Measurements from ENCODE around the gene ADAMTS12.

ADAMTS12 gene

DNA sequence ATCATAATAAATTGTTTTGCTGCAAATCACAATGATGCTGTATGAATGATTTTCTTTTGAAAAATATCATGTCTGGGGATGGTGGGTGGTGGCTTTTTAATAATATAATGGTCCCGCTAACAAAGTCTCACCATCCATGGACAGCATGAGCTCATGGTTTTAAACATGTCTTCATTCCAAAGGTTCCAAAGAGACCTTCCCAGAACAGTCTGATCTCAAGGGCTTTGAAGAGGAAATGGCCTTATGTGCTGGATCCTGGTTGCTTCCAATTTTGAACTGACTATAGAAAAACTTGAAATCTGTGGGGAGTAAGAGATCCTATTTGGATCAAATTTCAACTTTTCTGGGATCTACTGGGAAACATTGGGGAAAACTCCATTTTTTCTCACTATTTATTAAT lies 121.8 kb downstream of the ADAMTS12 start:
- Histone ChIP-seq H3K9me3 (ENCODE audit: low read length) (no peaks in the 10 kb centered on the region), H3K27me3 (ENCODE audit: control insufficient read depth in 1 of 2, insufficient read depth in 2 of 2, low read length in 2 of 2) (no peaks in the 10 kb centered on the region), H3K4me1 (ENCODE audit: insufficient read depth, low read length) (peaks cover 15% of the 10 kb centered on the region), H3K36me3 (ENCODE audit: insufficient read depth, low read length) (no peaks in the 10 kb centered on the region), H3K27ac (ENCODE audit: low read depth, low read length) (no peak overlapping the region), H3K4me3 (ENCODE audit: low read depth in 1 of 2, low read length in 2 of 2) (no peak overlapping the region), H3K9ac (ENCODE audit: low read length) (no peak overlapping the region)

DNA sequence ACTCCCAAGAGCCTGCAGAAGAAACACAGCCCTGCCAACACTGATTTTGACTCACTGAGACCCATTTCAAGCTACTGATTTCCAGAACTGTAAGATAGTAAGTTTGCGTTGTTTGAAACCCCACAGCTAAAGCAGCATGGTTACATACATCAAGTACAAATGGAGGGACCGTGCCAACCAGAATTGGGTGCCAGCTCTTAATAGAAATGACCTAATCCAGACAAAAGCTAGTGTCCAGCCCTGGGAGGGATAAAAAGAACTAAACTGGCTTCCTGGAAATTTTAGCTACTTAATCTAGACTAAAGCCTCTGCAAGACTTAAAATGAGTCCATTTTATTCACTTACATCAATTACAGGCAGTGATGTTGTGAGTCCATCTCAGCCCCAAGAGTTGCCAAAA lies 122.6 kb downstream of the ADAMTS12 start:
- no peak overlapping the region for H3K9ac ChIP-seq (ENCODE audit: low read length)
- no peaks in the 10 kb centered on the region for H3K36me3 ChIP-seq (ENCODE audit: insufficient read depth, low read length)
- H3K9me3 ChIP-seq (ENCODE audit: low read length) = no peaks in the 10 kb centered on the region
- H3K27me3 ChIP-seq (ENCODE audit: control insufficient read depth in 1 of 2, insufficient read depth in 2 of 2, low read length in 2 of 2) = no peaks in the 10 kb centered on the region
- H3K4me1 ChIP-seq (ENCODE audit: insufficient read depth, low read length) = peaks cover 15% of the 10 kb centered on the region
- H3K27ac ChIP-seq (ENCODE audit: low read depth, low read length) = no peak overlapping the region
- no peak overlapping the region for H3K4me3 ChIP-seq (ENCODE audit: low read depth in 1 of 2, low read length in 2 of 2)

DNA sequence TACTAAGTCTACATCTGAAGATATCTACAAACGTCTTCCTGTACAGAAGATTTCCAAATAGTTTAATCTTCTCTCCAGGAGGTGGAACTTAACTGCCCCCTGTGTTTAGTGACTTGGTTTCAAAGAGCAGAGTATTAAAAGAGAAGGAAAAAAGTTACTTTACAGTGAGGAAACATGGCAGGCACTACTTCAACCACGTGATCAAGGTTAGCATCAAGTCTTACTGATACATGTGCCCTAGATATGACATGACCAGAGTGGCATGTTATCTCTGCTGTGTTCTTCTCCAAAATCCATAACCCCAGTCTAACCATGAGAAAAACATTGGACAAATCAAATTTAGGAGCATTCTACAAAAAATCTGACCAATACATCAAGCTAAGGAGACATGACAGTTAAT lies 125.8 kb downstream of the ADAMTS12 start:
- no peaks in the 10 kb centered on the region for H3K9me3 ChIP-seq (ENCODE audit: low read length)
- no peaks in the 10 kb centered on the region for H3K27me3 ChIP-seq (ENCODE audit: control insufficient read depth in 1 of 2, insufficient read depth in 2 of 2, low read length in 2 of 2)
- peaks cover 5% of the 10 kb centered on the region for H3K4me1 ChIP-seq (ENCODE audit: insufficient read depth, low read length)
- H3K36me3 ChIP-seq (ENCODE audit: insufficient read depth, low read length) = no peaks in the 10 kb centered on the region
- H3K9ac ChIP-seq (ENCODE audit: low read length) = no peak overlapping the region
- no peak overlapping the region for H3K4me3 ChIP-seq (ENCODE audit: low read depth in 1 of 2, low read length in 2 of 2)
- H3K27ac ChIP-seq (ENCODE audit: low read depth, low read length) = no peak overlapping the region

DNA sequence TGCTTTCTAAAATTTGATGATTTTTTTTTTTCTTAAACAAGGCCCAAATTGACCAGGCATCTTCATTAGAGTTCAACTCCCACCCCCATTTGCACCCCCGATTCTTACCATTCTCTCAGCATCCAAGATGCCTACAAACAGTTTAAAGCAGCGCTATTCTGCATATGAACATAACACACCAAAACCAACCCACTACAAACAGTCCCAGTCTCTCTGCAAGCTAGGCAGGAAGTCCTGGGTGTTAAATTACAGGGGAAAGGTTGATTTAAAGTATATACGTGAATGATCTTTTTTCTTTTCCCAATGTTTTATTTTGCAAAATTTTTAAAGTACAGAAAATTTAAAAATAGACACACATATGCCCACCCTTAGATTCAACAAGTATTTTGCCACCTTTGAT lies 127.0 kb downstream of the ADAMTS12 start:
- no peak overlapping the region for H3K9ac ChIP-seq (ENCODE audit: low read length)
- H3K4me1 ChIP-seq (ENCODE audit: insufficient read depth, low read length) = peaks cover 5% of the 10 kb centered on the region
- H3K4me3 ChIP-seq (ENCODE audit: low read depth in 1 of 2, low read length in 2 of 2) = no peak overlapping the region
- H3K27ac ChIP-seq (ENCODE audit: low read depth, low read length) = no peak overlapping the region
- H3K9me3 ChIP-seq (ENCODE audit: low read length) = no peaks in the 10 kb centered on the region
- H3K27me3 ChIP-seq (ENCODE audit: control insufficient read depth in 1 of 2, insufficient read depth in 2 of 2, low read length in 2 of 2) = no peaks in the 10 kb centered on the region
- H3K36me3 ChIP-seq (ENCODE audit: insufficient read depth, low read length) = no peaks in the 10 kb centered on the region

DNA sequence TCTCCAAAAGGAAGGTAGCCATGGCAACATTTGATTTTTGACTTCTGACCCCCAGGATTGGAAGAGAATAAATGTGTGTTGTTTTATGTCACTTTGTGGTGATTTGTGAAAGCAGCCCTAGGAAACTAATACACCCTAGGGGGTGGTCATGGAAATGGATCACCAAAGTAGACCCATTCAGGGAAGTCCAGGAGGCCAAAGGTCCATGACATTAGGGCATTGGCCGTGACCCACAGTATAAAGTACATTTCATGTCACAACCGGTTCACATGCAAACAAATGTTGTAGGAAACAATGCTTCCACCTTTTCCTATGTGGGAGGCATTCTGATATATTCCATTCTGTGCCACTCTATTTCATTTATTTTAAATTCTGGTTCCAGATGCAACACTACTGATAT lies 128.4 kb downstream of the ADAMTS12 start:
- Histone ChIP-seq H3K9me3 (ENCODE audit: low read length) (no peaks in the 10 kb centered on the region), H3K27ac (ENCODE audit: low read depth, low read length) (no peak overlapping the region), H3K4me3 (ENCODE audit: low read depth in 1 of 2, low read length in 2 of 2) (no peak overlapping the region), H3K4me1 (ENCODE audit: insufficient read depth, low read length) (peaks cover 5% of the 10 kb centered on the region), H3K27me3 (ENCODE audit: control insufficient read depth in 1 of 2, insufficient read depth in 2 of 2, low read length in 2 of 2) (no peaks in the 10 kb centered on the region), H3K36me3 (ENCODE audit: insufficient read depth, low read length) (no peaks in the 10 kb centered on the region), H3K9ac (ENCODE audit: low read length) (no peak overlapping the region)

DNA sequence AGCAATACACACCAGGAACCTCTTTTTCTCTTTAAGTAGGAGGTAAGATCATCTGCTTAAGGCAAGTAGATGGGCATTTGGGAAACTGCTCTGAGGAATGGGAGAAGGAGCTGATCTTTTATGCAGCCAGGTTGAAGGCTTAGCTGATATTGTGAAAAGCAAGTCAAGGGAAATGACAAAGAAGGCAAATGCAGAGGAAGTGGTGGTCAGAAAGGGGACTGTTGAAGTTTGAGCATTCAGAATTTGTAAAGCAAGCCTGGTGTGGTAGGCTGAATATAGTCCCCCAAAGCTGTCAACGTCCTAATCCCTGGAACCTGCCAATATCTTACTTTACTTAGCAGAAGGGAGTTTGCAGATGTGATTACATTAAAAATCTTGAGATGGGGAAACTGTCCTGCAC lies 128.9 kb downstream of the ADAMTS12 start:
- Histone ChIP-seq H3K4me3 (ENCODE audit: low read depth in 1 of 2, low read length in 2 of 2) (no peak overlapping the region), H3K27ac (ENCODE audit: low read depth, low read length) (no peak overlapping the region), H3K4me1 (ENCODE audit: insufficient read depth, low read length) (peaks cover 3% of the 10 kb centered on the region), H3K9me3 (ENCODE audit: low read length) (no peaks in the 10 kb centered on the region), H3K36me3 (ENCODE audit: insufficient read depth, low read length) (no peaks in the 10 kb centered on the region), H3K27me3 (ENCODE audit: control insufficient read depth in 1 of 2, insufficient read depth in 2 of 2, low read length in 2 of 2) (no peaks in the 10 kb centered on the region), H3K9ac (ENCODE audit: low read length) (no peak overlapping the region)

DNA sequence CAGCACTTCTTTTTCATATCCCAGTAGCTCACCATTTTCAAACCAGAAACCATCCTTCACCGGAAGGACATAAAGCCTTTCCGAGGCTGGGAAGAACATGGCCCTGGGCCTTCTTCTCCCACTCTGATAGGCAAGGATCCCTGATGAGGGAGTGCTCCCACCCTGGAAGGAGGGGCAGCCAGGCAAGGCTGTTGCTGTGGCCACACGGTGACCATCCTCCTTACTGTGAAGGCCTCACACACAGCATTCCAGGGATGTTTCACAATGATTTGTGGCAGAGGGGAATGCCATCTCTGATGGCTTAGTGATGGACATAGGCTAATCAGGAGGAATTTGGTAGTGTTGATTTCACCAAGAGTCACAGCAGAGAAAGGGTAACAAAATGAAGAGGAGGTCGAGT lies 130.7 kb downstream of the ADAMTS12 start:
- H3K4me1 ChIP-seq (ENCODE audit: insufficient read depth, low read length) = no peaks in the 10 kb centered on the region
- H3K9me3 ChIP-seq (ENCODE audit: low read length) = no peaks in the 10 kb centered on the region
- H3K27ac ChIP-seq (ENCODE audit: low read depth, low read length) = no peak overlapping the region
- no peaks in the 10 kb centered on the region for H3K36me3 ChIP-seq (ENCODE audit: insufficient read depth, low read length)
- no peak overlapping the region for H3K9ac ChIP-seq (ENCODE audit: low read length)
- no peaks in the 10 kb centered on the region for H3K27me3 ChIP-seq (ENCODE audit: control insufficient read depth in 1 of 2, insufficient read depth in 2 of 2, low read length in 2 of 2)
- H3K4me3 ChIP-seq (ENCODE audit: low read depth in 1 of 2, low read length in 2 of 2) = no peak overlapping the region

DNA sequence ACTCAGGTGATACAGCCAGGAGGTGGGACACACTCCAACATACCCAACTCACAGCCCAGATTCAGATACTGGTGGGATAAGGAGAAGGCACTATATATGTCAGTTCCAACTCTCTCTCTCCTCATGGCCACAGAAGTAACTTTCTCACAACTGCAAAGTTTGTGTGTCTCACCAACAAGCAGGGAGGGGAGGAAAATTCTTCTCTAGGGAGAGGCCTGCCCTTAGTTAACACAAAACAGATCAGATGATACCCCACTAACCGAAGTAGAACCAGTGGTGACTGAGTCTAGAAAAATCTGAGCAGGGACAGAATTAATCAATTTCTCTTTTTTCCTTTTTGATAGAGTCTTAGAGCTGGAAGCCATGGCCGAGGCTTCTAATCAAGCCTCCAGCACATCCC lies 133.1 kb downstream of the ADAMTS12 start:
- H3K9me3 ChIP-seq (ENCODE audit: low read length) = no peaks in the 10 kb centered on the region
- no peak overlapping the region for H3K4me3 ChIP-seq (ENCODE audit: low read depth in 1 of 2, low read length in 2 of 2)
- H3K27ac ChIP-seq (ENCODE audit: low read depth, low read length) = no peak overlapping the region
- no peaks in the 10 kb centered on the region for H3K27me3 ChIP-seq (ENCODE audit: control insufficient read depth in 1 of 2, insufficient read depth in 2 of 2, low read length in 2 of 2)
- no peak overlapping the region for H3K9ac ChIP-seq (ENCODE audit: low read length)
- no peaks in the 10 kb centered on the region for H3K36me3 ChIP-seq (ENCODE audit: insufficient read depth, low read length)
- H3K4me1 ChIP-seq (ENCODE audit: insufficient read depth, low read length) = no peaks in the 10 kb centered on the region

DNA sequence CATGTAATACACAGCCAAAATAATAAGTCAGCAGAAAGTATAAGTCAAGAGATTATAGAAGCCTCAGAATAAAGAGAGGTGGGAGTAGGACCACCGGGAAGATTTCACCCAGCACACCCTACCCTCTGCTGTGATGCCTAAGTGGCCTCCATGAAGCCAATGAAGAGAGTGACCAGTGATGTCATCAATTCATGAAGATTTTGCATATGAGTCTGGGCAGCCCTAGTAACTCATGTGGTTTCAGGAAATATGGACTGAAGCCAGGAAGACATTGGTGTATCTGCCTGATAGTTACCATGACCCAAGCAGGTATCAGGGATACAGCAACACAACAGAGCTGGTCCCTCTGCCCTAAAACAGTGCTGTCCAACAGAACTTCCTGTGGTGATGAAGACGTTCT lies 135.3 kb downstream of the ADAMTS12 start:
- Histone ChIP-seq H3K36me3 (ENCODE audit: insufficient read depth, low read length) (no peaks in the 10 kb centered on the region), H3K9ac (ENCODE audit: low read length) (no peak overlapping the region), H3K27me3 (ENCODE audit: control insufficient read depth in 1 of 2, insufficient read depth in 2 of 2, low read length in 2 of 2) (no peaks in the 10 kb centered on the region), H3K4me3 (ENCODE audit: low read depth in 1 of 2, low read length in 2 of 2) (no peak overlapping the region), H3K27ac (ENCODE audit: low read depth, low read length) (no peak overlapping the region), H3K9me3 (ENCODE audit: low read length) (no peaks in the 10 kb centered on the region), H3K4me1 (ENCODE audit: insufficient read depth, low read length) (no peaks in the 10 kb centered on the region)

DNA sequence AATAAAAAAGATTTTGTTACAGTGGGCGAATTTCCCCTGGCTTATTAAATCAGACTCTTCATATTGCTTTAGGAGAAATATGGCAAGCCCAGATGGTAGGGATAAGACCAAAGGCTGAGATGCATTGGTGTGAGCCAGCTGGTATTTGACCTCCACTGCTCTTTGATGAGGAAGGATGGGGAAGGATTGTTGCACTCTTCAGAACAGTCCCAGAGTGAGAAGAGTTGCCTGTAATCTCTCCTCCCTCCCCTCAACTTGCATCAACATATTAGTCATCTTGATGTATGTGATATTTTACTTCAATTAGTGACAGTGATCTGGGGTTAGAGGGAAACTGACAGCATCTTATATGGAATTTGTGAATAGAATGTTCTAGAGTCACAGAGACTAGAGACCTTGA lies 136.6 kb downstream of the ADAMTS12 start:
- no peaks in the 10 kb centered on the region for H3K4me1 ChIP-seq (ENCODE audit: insufficient read depth, low read length)
- H3K4me3 ChIP-seq (ENCODE audit: low read depth in 1 of 2, low read length in 2 of 2) = no peak overlapping the region
- no peak overlapping the region for H3K27ac ChIP-seq (ENCODE audit: low read depth, low read length)
- H3K9me3 ChIP-seq (ENCODE audit: low read length) = no peaks in the 10 kb centered on the region
- H3K36me3 ChIP-seq (ENCODE audit: insufficient read depth, low read length) = no peaks in the 10 kb centered on the region
- no peak overlapping the region for H3K9ac ChIP-seq (ENCODE audit: low read length)
- no peaks in the 10 kb centered on the region for H3K27me3 ChIP-seq (ENCODE audit: control insufficient read depth in 1 of 2, insufficient read depth in 2 of 2, low read length in 2 of 2)

DNA sequence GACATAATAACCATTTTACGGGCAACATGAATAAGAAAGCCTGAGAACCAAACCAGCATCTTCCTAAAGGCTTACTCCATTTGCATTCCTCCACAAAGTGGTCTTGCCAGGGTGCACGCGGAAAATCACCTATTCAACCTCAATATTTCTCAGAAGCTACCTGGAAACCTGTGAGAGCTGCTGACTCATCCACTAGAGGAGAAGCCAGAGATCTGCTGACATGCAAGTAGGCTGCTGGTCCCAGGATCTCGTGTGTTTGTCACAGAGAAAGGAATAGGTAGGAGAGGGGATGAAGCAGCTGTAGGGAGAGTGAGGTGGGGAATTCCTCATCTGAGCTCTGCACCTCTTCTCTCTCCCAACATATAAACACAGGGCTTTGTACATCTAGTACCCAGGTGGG lies 138.1 kb downstream of the ADAMTS12 start:
- no peak overlapping the region for H3K9ac ChIP-seq (ENCODE audit: low read length)
- no peak overlapping the region for H3K27ac ChIP-seq (ENCODE audit: low read depth, low read length)
- H3K4me1 ChIP-seq (ENCODE audit: insufficient read depth, low read length) = no peaks in the 10 kb centered on the region
- no peaks in the 10 kb centered on the region for H3K27me3 ChIP-seq (ENCODE audit: control insufficient read depth in 1 of 2, insufficient read depth in 2 of 2, low read length in 2 of 2)
- H3K9me3 ChIP-seq (ENCODE audit: low read length) = no peaks in the 10 kb centered on the region
- no peak overlapping the region for H3K4me3 ChIP-seq (ENCODE audit: low read depth in 1 of 2, low read length in 2 of 2)
- H3K36me3 ChIP-seq (ENCODE audit: insufficient read depth, low read length) = no peaks in the 10 kb centered on the region

DNA sequence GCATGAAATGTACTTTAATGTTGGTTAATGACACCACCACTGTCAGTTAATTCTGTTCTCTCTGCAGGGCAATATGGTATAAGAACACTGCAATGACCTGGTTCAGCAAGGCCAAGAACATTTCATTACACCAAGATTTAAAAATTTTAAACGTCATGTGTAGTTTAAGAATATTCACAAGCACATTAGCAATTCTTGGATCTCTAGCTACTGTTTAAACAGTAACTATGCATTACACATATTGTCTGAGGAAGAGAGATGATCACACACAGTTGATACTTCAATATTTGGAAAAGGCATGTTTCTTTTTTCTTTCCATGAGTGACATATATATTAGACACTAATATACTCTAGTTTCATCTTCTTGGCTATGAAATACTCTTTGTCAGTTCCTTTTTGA lies 143.0 kb downstream of the ADAMTS12 start:
- Histone ChIP-seq H3K4me3 (ENCODE audit: low read depth in 1 of 2, low read length in 2 of 2) (no peak overlapping the region), H3K9ac (ENCODE audit: low read length) (no peak overlapping the region), H3K27me3 (ENCODE audit: control insufficient read depth in 1 of 2, insufficient read depth in 2 of 2, low read length in 2 of 2) (no peaks in the 10 kb centered on the region), H3K36me3 (ENCODE audit: insufficient read depth, low read length) (no peaks in the 10 kb centered on the region), H3K9me3 (ENCODE audit: low read length) (no peaks in the 10 kb centered on the region), H3K4me1 (ENCODE audit: insufficient read depth, low read length) (no peaks in the 10 kb centered on the region), H3K27ac (ENCODE audit: low read depth, low read length) (no peak overlapping the region)

Data from muscle layer of colon (tissue), 2 donors.